Mesendoderm (in vitro differentiated cells): ENCODE data around the gene C12orf50. TPM values are rescaled to one million over a fixed set of nuclear protein-coding genes. Genes with fewer than 3 reads are reported as not detected.

Experiments used
- DNase-seq: peaks from one replicate; pipeline ENCODE4 v3.0.0; 2013
- H2AK5ac ChIP-seq: 2 replicates; pipeline ENCODE4 v1.6.1; 2013; ENCODE audit warnings: low read length, inconsistent platforms
- H2BK120ac ChIP-seq: 2 replicates; pipeline ENCODE4 v1.6.1; 2013; ENCODE audit warnings: low read depth, mild to moderate bottlenecking, low read length, moderate library complexity, mixed read lengths
- H2BK15ac ChIP-seq: replicated peaks from 2 replicates; pipeline ENCODE4 v1.6.1; 2013; ENCODE audit warnings: low read depth, mild to moderate bottlenecking, moderate library complexity
- H2BK5ac ChIP-seq: 2 replicates; pipeline ENCODE4 v1.6.1; 2013; ENCODE audit warnings: low read length, inconsistent platforms
- H3K18ac ChIP-seq: 2 replicates; pipeline ENCODE4 v1.6.1; 2013; ENCODE audit warnings: mild to moderate bottlenecking, low read length, mixed read lengths
- H3K23ac ChIP-seq: one replicate; pipeline ENCODE4 v1.6.1; 2013; ENCODE audit warnings: low read length
- H3K27ac ChIP-seq: 2 replicates; pipeline ENCODE4 v1.5.1; 2013; ENCODE audit warnings: low read depth, mild to moderate bottlenecking, inconsistent platforms, low read length, moderate library complexity
- H3K27me3 ChIP-seq: 2 replicates; pipeline ENCODE4 v1.6.1; 2013; ENCODE audit warnings: low read length, control low read depth, mild to moderate bottlenecking, inconsistent platforms; ENCODE audit not compliant: insufficient read depth, poor library complexity
- H3K36me3 ChIP-seq: 2 replicates; pipeline ENCODE4 v1.6.1; 2013; ENCODE audit warnings: low read length, inconsistent platforms; ENCODE audit not compliant: control insufficient read depth, insufficient read depth
- H3K4ac ChIP-seq: one replicate; pipeline ENCODE4 v1.6.1; 2013; ENCODE audit warnings: low read depth, mild to moderate bottlenecking, low read length, moderate library complexity
- H3K4me1 ChIP-seq: 2 replicates; pipeline ENCODE4 v1.6.1; 2013; ENCODE audit warnings: low read depth, low read length, inconsistent platforms; ENCODE audit not compliant: control insufficient read depth
- H3K4me2 ChIP-seq: 2 replicates; pipeline ENCODE4 v1.6.1; 2013; ENCODE audit warnings: low read length
- H3K4me3 ChIP-seq: 2 replicates; pipeline ENCODE4 v1.5.1; 2013; ENCODE audit warnings: mild to moderate bottlenecking, low read length
- H3K56ac ChIP-seq: one replicate; pipeline ENCODE4 v1.6.1; 2013; ENCODE audit warnings: low read length
- H3K79me1 ChIP-seq: 2 replicates; pipeline ENCODE4 v1.6.1; 2013; ENCODE audit warnings: low read length, inconsistent platforms
- H3K79me2 ChIP-seq: 2 replicates; pipeline ENCODE4 v1.6.1; 2013; ENCODE audit warnings: mild to moderate bottlenecking, low read length; ENCODE audit not compliant: control insufficient read depth, insufficient read depth
- H3K9ac ChIP-seq: 2 replicates; pipeline ENCODE4 v1.6.1; 2013; ENCODE audit warnings: low read length, inconsistent platforms
- H4K5ac ChIP-seq: one replicate; pipeline ENCODE4 v1.6.1; 2013; ENCODE audit warnings: low read length
- H4K8ac ChIP-seq: one replicate; pipeline ENCODE4 v1.6.1; 2013; ENCODE audit warnings: low read depth, mild to moderate bottlenecking, control low read depth, low read length, moderate library complexity
- WGBS: extraction: QIAGEN DNeasy Blood & Tissue Kit; methylation state at CpG from one replicate; pipeline ENCODE4 v1.1.7; 2013; ENCODE audit warnings: low lambda C conversion rate, missing lambda C conversion rate; ENCODE audit not compliant: insufficient coverage; ENCODE audit errors: extremely low coverage; 5-methylcytosine and 5-hydroxymethylcytosine counted together
- polyA plus RNA-seq, 2 experiments: library from polyadenylated mRNA; stranded (reverse); fragments of 200-250 nt; gene quantifications; one replicate each; pipeline ENCODE4 v1.2.3, GENCODE V29; 2013

The C12orf50 gene, protein sequence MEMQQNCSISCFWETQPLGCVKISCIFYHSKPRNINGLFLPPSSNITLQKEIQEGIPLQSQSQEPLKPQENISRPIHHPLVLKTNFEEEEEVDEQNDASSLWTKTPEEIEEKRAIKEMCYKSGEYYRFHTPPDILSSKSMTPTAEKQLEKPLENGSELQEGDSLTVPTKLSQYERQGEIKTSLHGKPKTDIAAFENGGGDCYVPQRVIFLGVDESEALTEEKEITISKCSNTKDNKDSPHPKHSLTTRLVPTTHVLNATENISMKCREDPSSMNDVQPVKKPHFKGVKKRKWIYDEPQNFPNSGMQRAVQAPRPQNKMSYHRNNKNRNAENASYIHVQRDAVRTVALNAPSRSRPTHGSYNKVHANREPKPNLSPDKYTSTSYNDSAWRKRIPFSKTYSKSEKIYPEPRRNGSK
- polyA plus RNA-seq (2013, experiment 1 of 2) = 0.14 TPM
- polyA plus RNA-seq (2013, experiment 2 of 2) = 0.04 TPM

DNA sequence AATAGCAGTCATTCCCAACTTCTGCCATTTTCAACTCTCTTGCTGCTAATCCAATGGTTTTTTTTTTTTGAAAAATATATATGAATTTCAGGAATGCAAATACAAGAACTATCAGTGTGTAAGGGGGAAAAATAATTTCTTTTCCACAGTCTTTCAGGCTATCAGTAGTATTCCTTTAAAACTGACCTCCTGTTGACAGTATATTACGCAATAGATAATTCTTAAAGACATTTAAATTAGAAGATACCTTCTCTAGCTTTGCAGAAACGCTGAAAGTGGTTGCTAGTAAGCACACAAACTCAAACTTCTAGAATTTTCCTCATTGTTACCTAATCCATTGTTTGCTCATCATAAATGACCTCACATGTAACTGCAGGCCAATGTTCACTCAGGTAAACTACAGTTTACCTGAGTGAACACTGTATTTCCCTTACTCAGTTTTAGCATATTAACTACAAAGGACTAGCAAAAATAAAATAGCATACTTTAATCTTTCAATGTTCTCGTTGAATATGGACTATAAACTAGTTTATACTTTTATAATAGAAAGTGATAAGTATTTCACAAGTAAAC, at the start of gene C12orf50:
C12orf50 (minus strand) TSS at position 309 of the 573 bp plus-strand sequence. CDS start 2,439 bp downstream, outside the sequence.
- no peaks in the 10 kb centered on the region for H3K36me3 ChIP-seq
- H3K79me1 ChIP-seq = no peaks in the 10 kb centered on the region
- H2BK120ac ChIP-seq = no peak within 1 kb of the TSS
- H3K4me1 ChIP-seq = no peaks in the 10 kb centered on the region
- no peak within 1 kb of the TSS for H3K56ac ChIP-seq
- H3K9ac ChIP-seq = no peak within 1 kb of the TSS
- H3K79me2 ChIP-seq = no peaks in the 10 kb centered on the region
- H2BK5ac ChIP-seq = no peak within 1 kb of the TSS
- no peak within 1 kb of the TSS for H3K23ac ChIP-seq
- no peak within 1 kb of the TSS for H3K4me3 ChIP-seq
- H3K4ac ChIP-seq = no peak within 1 kb of the TSS
- no peak within 1 kb of the TSS for H4K5ac ChIP-seq
- H2AK5ac ChIP-seq = no peak within 1 kb of the TSS
- H2BK15ac ChIP-seq = no peak within 1 kb of the TSS
- no peak within 1 kb of the TSS for H3K27ac ChIP-seq
- no peak for DNase-seq
- no peaks in the 10 kb centered on the region for H3K27me3 ChIP-seq
- H3K18ac ChIP-seq = no peak within 1 kb of the TSS
- no peak within 1 kb of the TSS for H3K4me2 ChIP-seq
- no peak within 1 kb of the TSS for H4K8ac ChIP-seq
- no CpG with 5 or more reads among the region's 3 CpGs for WGBS

DNA sequence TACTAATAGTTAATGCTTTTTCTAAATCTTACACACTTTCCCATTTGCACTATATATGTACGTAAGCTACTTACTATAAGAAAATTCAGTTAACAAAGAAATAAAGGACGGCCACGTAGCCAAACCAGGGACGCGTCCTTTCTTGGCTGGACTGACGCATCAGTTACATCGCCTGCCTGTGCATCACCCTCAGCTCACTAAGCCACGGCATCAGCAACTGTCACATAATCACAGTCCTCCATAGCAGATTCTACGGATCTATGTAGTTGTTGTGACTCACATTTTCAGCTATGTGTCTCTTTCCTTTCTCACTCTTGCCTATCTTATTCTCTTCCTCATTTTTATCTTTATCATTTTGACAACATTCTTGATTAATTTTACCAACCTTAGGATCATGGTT, 38.1 kb upstream of the C12orf50 start:
- Histone ChIP-seq H3K9ac (no peak overlapping the region), H3K23ac (no peak overlapping the region), H3K36me3 (no peaks in the 10 kb centered on the region), H3K4ac (no peak overlapping the region), H3K18ac (no peak overlapping the region), H2BK15ac (no peak overlapping the region), H4K5ac (no peak overlapping the region), H3K56ac (no peak overlapping the region), H2BK5ac (no peak overlapping the region), H2BK120ac (no peak overlapping the region), H3K27ac (no peak overlapping the region), H3K4me3 (no peak overlapping the region), H4K8ac (no peak overlapping the region), H3K79me1 (no peaks in the 10 kb centered on the region), H3K4me2 (no peak overlapping the region), H3K4me1 (no peaks in the 10 kb centered on the region), H2AK5ac (no peak overlapping the region), H3K27me3 (no peaks in the 10 kb centered on the region), H3K79me2 (no peaks in the 10 kb centered on the region)
- DNase-seq = no peak
- WGBS = no CpG with 5 or more reads among the region's 9 CpGs

DNA sequence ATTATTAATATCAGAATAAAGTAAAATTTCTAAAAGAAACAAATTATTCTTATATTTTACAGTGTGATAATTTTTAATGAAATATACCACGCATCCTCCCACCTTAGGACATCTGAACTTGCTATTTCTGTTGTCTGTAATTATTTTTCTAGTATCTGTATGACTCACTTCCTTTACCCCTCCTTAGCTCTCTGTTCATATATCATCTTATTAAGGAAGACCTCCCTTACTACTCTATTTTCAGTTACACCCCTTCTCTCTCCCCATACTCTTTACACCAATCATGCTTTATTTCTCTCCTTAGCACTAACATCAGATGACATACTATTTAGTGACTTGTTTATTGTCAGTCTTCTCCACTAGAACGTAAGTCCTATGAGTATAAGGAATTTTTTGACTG, 34.2 kb upstream of the C12orf50 start:
- Histone ChIP-seq H4K5ac (no peak overlapping the region), H3K4me2 (no peak overlapping the region), H2BK120ac (no peak overlapping the region), H3K27ac (no peak overlapping the region), H3K4me3 (no peak overlapping the region), H2BK5ac (no peak overlapping the region), H4K8ac (no peak overlapping the region), H3K56ac (no peak overlapping the region), H3K79me2 (no peaks in the 10 kb centered on the region), H3K36me3 (no peaks in the 10 kb centered on the region), H3K23ac (no peak overlapping the region), H2BK15ac (no peak overlapping the region), H3K4me1 (no peaks in the 10 kb centered on the region), H2AK5ac (no peak overlapping the region), H3K9ac (no peak overlapping the region), H3K18ac (no peak overlapping the region), H3K27me3 (no peaks in the 10 kb centered on the region), H3K4ac (no peak overlapping the region), H3K79me1 (no peaks in the 10 kb centered on the region)
- DNase-seq = no peak
- WGBS = no CpG with 5 or more reads among the region's 2 CpGs

DNA sequence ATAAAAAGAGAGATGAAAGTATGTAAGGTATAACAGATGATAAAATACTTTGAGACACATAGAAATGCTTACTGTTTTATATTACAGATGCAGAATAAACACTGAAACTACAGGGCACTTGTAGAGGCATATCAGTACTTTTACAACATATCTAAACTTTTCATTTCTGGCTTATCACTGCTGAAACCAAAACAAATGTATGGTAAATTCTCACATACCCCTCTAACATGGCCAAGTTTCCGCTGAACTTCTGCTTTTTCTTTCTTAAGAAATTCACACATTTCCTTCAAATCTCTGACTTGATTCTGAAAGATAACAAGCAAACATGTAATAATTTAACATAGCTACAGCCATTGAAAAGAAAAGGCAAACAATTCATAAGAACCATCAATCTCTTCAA, 33.3 kb upstream of the C12orf50 start:
- Histone ChIP-seq H2AK5ac (no peak overlapping the region), H3K79me1 (no peaks in the 10 kb centered on the region), H3K79me2 (no peaks in the 10 kb centered on the region), H3K27ac (no peak overlapping the region), H3K27me3 (no peaks in the 10 kb centered on the region), H4K8ac (no peak overlapping the region), H3K36me3 (no peaks in the 10 kb centered on the region), H3K4ac (no peak overlapping the region), H3K18ac (no peak overlapping the region), H3K4me3 (no peak overlapping the region), H3K23ac (no peak overlapping the region), H3K4me2 (no peak overlapping the region), H2BK5ac (no peak overlapping the region), H3K4me1 (no peaks in the 10 kb centered on the region), H3K56ac (no peak overlapping the region), H4K5ac (no peak overlapping the region), H3K9ac (no peak overlapping the region), H2BK120ac (no peak overlapping the region), H2BK15ac (no peak overlapping the region)
- no peak for DNase-seq
- WGBS = no CpG with 5 or more reads among the region's 1 CpG

DNA sequence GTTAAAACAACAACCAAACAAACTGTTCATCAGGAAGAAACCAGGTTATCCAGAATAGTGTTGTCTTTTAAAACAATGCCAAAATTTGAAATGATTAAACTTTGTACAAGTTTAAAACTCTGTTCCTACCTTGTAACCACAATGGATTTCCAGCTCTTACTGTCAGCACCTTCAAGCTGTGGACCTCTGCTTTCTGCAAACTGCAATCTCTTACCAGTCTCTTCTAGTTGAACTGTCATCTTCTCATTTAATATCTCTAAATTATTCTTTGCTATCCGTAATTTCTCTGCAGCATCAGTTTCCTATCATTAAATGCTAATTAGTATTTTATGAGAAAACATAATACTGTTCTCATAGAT, 29.5 kb upstream of the C12orf50 start:
- Histone ChIP-seq H3K36me3 (no peaks in the 10 kb centered on the region), H3K23ac (no peak overlapping the region), H3K27me3 (no peaks in the 10 kb centered on the region), H2BK15ac (no peak overlapping the region), H2AK5ac (no peak overlapping the region), H3K9ac (no peak overlapping the region), H2BK120ac (no peak overlapping the region), H3K27ac (no peak overlapping the region), H3K18ac (no peak overlapping the region), H4K5ac (no peak overlapping the region), H3K79me2 (no peaks in the 10 kb centered on the region), H3K4me3 (no peak overlapping the region), H3K4ac (no peak overlapping the region), H3K4me1 (no peaks in the 10 kb centered on the region), H3K79me1 (no peaks in the 10 kb centered on the region), H2BK5ac (no peak overlapping the region), H3K4me2 (no peak overlapping the region), H3K56ac (no peak overlapping the region), H4K8ac (no peak overlapping the region)
- no CpG with 5 or more reads among the region's 1 CpG for WGBS
- DNase-seq = no peak
